HT-29 (cell line): ENCODE measurements around the gene RIPK4. TPM values are rescaled to one million over a fixed set of nuclear protein-coding genes. Genes with fewer than 3 reads are reported as not detected.
"Not testable (repeated sequence)": the region's sequence is repeated elsewhere in the genome, so short reads cannot be mapped to it uniquely, and the experiment has no call there.

Source experiments
- DNase-seq: peaks from one replicate; pipeline ENCODE4 v3.0.0-alpha.2; 2015; ENCODE audit warnings: low spot score
- total RNA-seq: library from RNA; depleted of rRNA; stranded (reverse); fragments of >200 nt; shearing (Covaris generic); gene quantifications from 2 replicates; pipeline ENCODE4 v1.2.3, GENCODE V29; 2014

The RIPK4 gene
- total RNA-seq, 1 experiment from 2014 or later, result 60.9 TPM

- DNase-seq, result no peak
Observed at GRCh38 chr21:41795726-41796125, 28.9 kb upstream of the RIPK4 start.

GRCh38 chr21:41794600-41794999 is 27.7 kb upstream of the RIPK4 start:
- DNase-seq, result no peak

GRCh38 chr21:41792711-41793110 is 25.9 kb upstream of the RIPK4 start:
- no peak for DNase-seq

- DNase-seq, result peak; percentile 55
Observed at GRCh38 chr21:41786509-41786987, 19.7 kb upstream of the RIPK4 start.

- not testable (repeated sequence) for DNase-seq
Observed at GRCh38 chr21:41785262-41785661, 18.4 kb upstream of the RIPK4 start.

- DNase-seq, result no peak
Observed at GRCh38 chr21:41784456-41785102, 17.7 kb upstream of the RIPK4 start.

GRCh38 chr21:41783476-41784180 is 16.8 kb upstream of the RIPK4 start:
- peak; percentile 90 for DNase-seq

- DNase-seq, result no peak
Observed at GRCh38 chr21:41781050-41781410, 14.2 kb upstream of the RIPK4 start.

GRCh38 chr21:41780337-41781049 is 13.6 kb upstream of the RIPK4 start:
- DNase-seq, result no peak

- DNase-seq, result no peak
Observed at GRCh38 chr21:41779659-41780058, 12.8 kb upstream of the RIPK4 start.

- peak; percentile 44 for DNase-seq
Observed at GRCh38 chr21:41778930-41779600, 12.2 kb upstream of the RIPK4 start.

GRCh38 chr21:41777951-41778815 is 11.3 kb upstream of the RIPK4 start:
- DNase-seq, result peak; percentile 82

- DNase-seq, result no peak
Observed at GRCh38 chr21:41776778-41777177, 9.9 kb upstream of the RIPK4 start.

- no peak for DNase-seq
Observed at GRCh38 chr21:41775149-41775472, 8.3 kb upstream of the RIPK4 start.

- DNase-seq, result peak; percentile 31
Observed at GRCh38 chr21:41774467-41775148, 7.8 kb upstream of the RIPK4 start.

- DNase-seq, result no peak
Observed at GRCh38 chr21:41772351-41773080, 5.7 kb upstream of the RIPK4 start.

- no peak for DNase-seq
Observed at GRCh38 chr21:41771625-41771945, 4.7 kb upstream of the RIPK4 start.

- no peak for DNase-seq
Observed at GRCh38 chr21:41770901-41771624, 4.2 kb upstream of the RIPK4 start.

GRCh38 chr21:41769933-41770332 is 3.1 kb upstream of the RIPK4 start:
- no peak for DNase-seq
